Esophagus muscularis mucosa (tissue), 4 donors: ENCODE data around the gene ZNF536. TPM values are rescaled to one million over a fixed set of nuclear protein-coding genes. Genes with fewer than 3 reads are reported as not detected.

Experiments used
- DNase-seq: peaks from one replicate; pipeline ENCODE4 v3.0.0-alpha.2; 2017; ENCODE audit errors: extremely low spot score
- H3K27ac ChIP-seq, 4 donors: fragments of 200-600 bp; sonication (generic); replicated peaks in 1 of 4; 1 replicate in 3 of 4; 2 replicates in 1 of 4; pipeline ENCODE4 v1.5.1; 2016 to 2019; ENCODE audit warnings: mild to moderate bottlenecking in 1 of 4
- H3K27me3 ChIP-seq, 4 donors: fragments of 200-600 bp; sonication (generic); one replicate each; pipeline versions ENCODE4 v1.5.1 to v1.6.0; 2016 to 2019
- H3K36me3 ChIP-seq, 4 donors: fragments of 200-600 bp; sonication (generic); one replicate each; pipeline ENCODE4 v1.5.1; 2016 to 2019
- H3K4me1 ChIP-seq, 4 donors: fragments of 200-600 bp; sonication (generic); one replicate each; pipeline ENCODE4 v1.5.1; 2016 to 2019
- H3K4me3 ChIP-seq, 4 donors: fragments of 200-600 bp; sonication (generic); 1 replicate in 2 of 4; 2 replicates in 2 of 4; pipeline ENCODE4 v1.5.1; 2016 to 2019; ENCODE audit warnings: mild to moderate bottlenecking in 4 of 4, moderate library complexity in 1 of 4
- H3K9me3 ChIP-seq, 4 donors: fragments of 200-600 bp; sonication (generic); 1 replicate in 3 of 4; 2 replicates in 1 of 4; pipeline ENCODE4 v1.5.1; 2016 to 2019
- CTCF ChIP-seq, 3 experiments: fragments of 200-600 bp in 2 of 3; fragments of 450-650 bp in 1 of 3; sonication (generic) in 2 of 3; IDR thresholded peaks; one replicate each; pipeline ENCODE4 v1.5.1; 2017 to 2019; ENCODE audit warnings: antibody characterized with exemption in 3 of 3, mild to moderate bottlenecking in 2 of 3, moderate library complexity in 1 of 3
- EP300 ChIP-seq: sonication (generic); formaldehyde crosslinking; IDR thresholded peaks from one replicate; pipeline ENCODE4 v1.6.1; 2017; ENCODE audit warnings: antibody characterized with exemption
- POLR2A ChIP-seq: fragments of 450-650 bp; IDR thresholded peaks from one replicate; pipeline ENCODE4 v1.6.1; 2017; ENCODE audit warnings: antibody characterized with exemption, moderate library complexity, mild to moderate bottlenecking, low read depth
- POLR2AphosphoS5 ChIP-seq, 2 donors: sonication (generic); formaldehyde crosslinking; IDR thresholded peaks; one replicate each; pipeline ENCODE4 v1.6.1; 2017; ENCODE audit warnings: antibody characterized with exemption in 2 of 2
- WGBS: methylation state at CpG from one replicate; pipeline ENCODE4 v1.1.5; 2018; 5-methylcytosine and 5-hydroxymethylcytosine counted together
- intact Hi-C: fragments of 100-400 bp; cut with DNase I; formaldehyde crosslinking; loops from one replicate; pipeline ENCODE4 v1.15.1; 2023
- total RNA-seq, 4 donors: library from RNA; depleted of rRNA; stranded (reverse); fragments of >200 nt; gene quantifications; one replicate each; pipeline versions ENCODE4 v1.1.0 to v1.2.1, GENCODE V29; 2016

The ZNF536 gene
- total RNA-seq, 4 donors from 2014 or later: 2.5 to 7.3 (median 5.6) TPM

GRCh38 chr19:30566681-30567420, 194.7 kb downstream of the ZNF536 start:
- Histone ChIP-seq H3K36me3 (no peaks in the 10 kb centered on the region), H3K27ac (no peak overlapping the region), H3K27me3 (peaks cover 0 to 21% (median 0%) of the 10 kb centered on the region in 4 donors), H3K4me1 (no peaks in the 10 kb centered on the region), H3K9me3 (no peaks in the 10 kb centered on the region), H3K4me3 (no peak overlapping the region)
- WGBS: 86% methylated on average over 15 of the region's 22 CpGs
- intact Hi-C loops: no loop called here
- no peak for TF ChIP-seq CTCF (IDR thresholded peaks at IDR 0.05)
- DNase-seq: no peak

- no peak for DNase-seq
- Histone ChIP-seq H3K4me1 (no peaks in the 10 kb centered on the region), H3K4me3 (no peak overlapping the region), H3K36me3 (no peaks in the 10 kb centered on the region), H3K9me3 (no peaks in the 10 kb centered on the region), H3K27ac (no peak overlapping the region), H3K27me3 (peaks cover 0 to 18% (median 0%) of the 10 kb centered on the region in 4 donors)
- 48% methylated on average over 12 of the region's 15 CpGs for WGBS
- TF ChIP-seq EP300 (no peak), POLR2AphosphoS5 (IDR thresholded peaks at IDR 0.05) (no peak), POLR2A (no peak), CTCF (IDR thresholded peaks at IDR 0.05) (no peak)
- intact Hi-C loops: no loop called here
Observed at GRCh38 chr19:30567536-30568232, 195.5 kb downstream of the ZNF536 start.

- Histone ChIP-seq H3K27me3 (peaks cover 0 to 18% (median 0%) of the 10 kb centered on the region in 4 donors), H3K27ac (no peak overlapping the region), H3K9me3 (no peaks in the 10 kb centered on the region), H3K4me1 (no peaks in the 10 kb centered on the region), H3K36me3 (no peaks in the 10 kb centered on the region), H3K4me3 (no peak overlapping the region)
- 74% methylated on average over 14 of the region's 14 CpGs for WGBS
- TF ChIP-seq CTCF (IDR thresholded peaks at IDR 0.05) (no peak), POLR2A (no peak), POLR2AphosphoS5 (IDR thresholded peaks at IDR 0.05) (no peak)
- no peak for DNase-seq
- intact Hi-C loops: no loop called here
Observed at GRCh38 chr19:30570194-30570593, 198.0 kb downstream of the ZNF536 start.

GRCh38 chr19:30577551-30578105, 205.4 kb downstream of the ZNF536 start:
- 77% methylated on average over 6 of the region's 6 CpGs for WGBS
- Histone ChIP-seq H3K4me3 (no peak overlapping the region), H3K36me3 (no peaks in the 10 kb centered on the region), H3K27me3 (peaks cover 0 to 12% (median 0%) of the 10 kb centered on the region in 4 donors), H3K4me1 (no peaks in the 10 kb centered on the region), H3K9me3 (no peaks in the 10 kb centered on the region), H3K27ac (no peak overlapping the region)
- DNase-seq: no peak
- TF ChIP-seq POLR2AphosphoS5 (IDR thresholded peaks at IDR 0.05) (no peak), POLR2A (no peak), EP300 (no peak), CTCF (IDR thresholded peaks at IDR 0.05) (no peak)
- intact Hi-C loops: no loop called here
